GM21515 (cell line): ENCODE measurements around the gene TBC1D22A.
"Not testable (repeated sequence)": the region's sequence is repeated elsewhere in the genome, so short reads cannot be mapped to it uniquely, and the experiment has no call there.

Experiments used
- ATAC-seq: cut with Tn5 transposase; IDR thresholded peaks from one replicate; pipeline ENCODE4 v1.9.1; 2021; ENCODE audit not compliant: unreplicated experiment

The TBC1D22A gene

DNA sequence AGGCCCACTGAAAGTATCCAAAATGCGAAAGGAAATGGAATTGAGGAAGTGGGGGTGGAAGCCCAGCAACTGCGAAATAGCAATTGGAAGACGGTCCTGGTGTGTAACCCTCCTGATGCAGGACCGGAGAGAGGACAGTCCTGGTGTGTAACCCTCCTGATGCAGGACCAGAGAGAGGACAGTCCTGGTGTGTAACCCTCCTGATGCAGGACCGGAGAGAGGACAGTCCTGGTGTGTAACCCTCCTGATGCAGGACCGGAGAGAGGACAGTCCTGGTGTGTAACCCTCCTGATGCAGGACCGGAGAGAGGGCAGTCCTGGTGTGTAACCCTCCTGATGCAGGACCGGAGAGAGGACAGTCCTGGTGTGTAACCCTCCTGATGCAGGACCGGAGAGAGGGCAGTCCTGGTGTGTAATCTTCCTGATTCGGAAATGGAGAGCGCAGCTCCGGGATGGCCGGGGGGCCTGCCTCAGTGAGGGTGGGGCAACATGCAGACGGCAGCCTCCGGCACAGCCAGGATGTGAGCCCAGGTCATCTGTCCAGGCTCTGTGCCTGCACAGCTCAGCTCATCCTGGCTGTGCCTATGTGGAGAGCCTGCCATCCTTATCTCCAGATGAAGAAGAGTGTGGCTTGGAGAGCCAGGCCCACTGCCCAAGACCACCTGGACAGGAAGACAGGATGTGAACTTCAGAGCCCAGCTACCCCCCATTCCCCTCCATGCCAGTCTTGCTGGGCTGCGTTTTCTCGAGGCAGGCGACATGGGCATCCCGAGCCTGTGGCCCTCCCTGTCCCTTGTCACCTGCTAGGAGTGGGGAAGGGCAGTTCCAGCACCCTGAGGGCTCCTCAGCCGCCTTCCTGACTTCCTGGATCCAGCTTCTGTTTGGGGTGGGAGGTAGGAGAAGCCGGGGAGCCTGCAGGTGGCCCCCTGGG is 408.3 kb downstream of the TBC1D22A start:
- ATAC-seq, result not testable (repeated sequence)

DNA sequence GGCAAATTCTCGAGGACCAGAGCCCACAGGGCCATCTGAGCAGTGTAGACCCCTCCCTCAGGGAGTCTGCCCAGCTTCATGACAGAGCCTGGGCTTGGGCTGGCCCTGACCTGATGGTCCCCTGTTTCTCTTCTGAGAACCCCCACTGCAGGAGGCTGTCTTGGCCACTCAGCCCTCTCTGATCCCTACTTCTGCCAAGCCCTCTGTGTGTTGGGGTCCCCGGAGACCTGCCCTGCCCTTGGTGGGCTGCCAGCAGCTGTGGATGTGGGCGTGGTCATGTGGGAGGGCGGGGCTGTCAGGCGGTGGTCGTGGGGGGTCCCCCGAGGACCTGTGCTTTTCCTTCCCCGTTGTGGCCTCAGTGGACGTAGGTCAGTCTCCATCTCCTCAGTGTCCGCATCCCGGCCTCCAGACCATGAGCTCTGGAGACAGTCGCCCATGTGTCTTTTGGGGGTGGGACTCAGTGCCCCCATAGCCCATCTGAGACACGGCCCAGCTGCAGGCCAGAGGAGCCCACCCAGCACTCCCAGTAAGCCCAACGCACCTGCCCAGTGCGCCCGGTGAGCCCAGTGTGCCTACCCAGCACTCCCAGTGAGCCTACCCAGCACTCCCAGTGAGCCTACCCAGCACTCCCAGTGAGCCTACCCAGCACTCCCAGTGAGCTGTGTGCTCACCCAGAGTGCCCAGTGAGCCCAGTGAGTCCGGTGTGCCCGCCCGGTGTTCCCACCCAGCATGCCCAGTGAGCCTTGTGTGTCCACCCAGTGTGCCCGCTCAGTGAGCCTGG is 409.2 kb downstream of the TBC1D22A start:
- no peak for ATAC-seq

DNA sequence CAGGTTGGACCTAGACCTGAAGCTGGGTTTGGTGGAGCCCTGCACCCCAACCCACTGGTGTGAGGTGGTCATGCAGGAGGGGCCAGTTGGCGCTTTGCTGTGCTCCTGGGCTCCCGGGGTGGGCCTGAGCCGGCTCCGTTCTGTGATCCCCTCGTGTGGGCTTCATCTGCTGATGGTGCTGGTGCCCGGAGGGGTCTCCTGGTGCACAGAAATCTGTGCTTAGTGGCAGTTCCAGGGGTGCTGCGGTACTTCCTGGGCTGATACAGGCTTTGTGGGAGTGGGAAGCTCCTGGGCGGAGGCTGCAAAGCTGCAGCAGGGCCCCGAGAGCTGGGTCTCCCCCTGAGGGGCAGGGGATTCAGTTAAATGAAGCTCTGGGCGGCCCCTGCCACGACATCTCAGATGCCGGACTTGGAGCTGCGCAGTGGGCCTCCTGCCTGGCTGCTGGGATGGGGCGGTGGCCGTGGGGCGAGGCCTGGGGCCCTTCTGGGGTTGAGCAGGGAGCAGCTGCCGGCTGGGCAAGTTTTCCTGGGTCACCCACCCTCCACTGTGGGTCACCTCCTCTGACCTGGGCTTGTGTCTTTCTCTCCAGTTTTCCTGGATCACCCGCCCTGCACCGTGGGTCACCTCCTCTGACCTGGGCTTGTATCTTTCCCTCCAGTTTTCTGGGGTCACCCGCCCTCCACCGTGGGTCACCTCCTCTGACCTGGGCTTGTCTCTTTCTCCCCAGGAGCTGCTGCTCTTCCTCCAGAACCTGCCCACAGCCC is 410.5 kb downstream of the TBC1D22A start:
- ATAC-seq, result no peak

DNA sequence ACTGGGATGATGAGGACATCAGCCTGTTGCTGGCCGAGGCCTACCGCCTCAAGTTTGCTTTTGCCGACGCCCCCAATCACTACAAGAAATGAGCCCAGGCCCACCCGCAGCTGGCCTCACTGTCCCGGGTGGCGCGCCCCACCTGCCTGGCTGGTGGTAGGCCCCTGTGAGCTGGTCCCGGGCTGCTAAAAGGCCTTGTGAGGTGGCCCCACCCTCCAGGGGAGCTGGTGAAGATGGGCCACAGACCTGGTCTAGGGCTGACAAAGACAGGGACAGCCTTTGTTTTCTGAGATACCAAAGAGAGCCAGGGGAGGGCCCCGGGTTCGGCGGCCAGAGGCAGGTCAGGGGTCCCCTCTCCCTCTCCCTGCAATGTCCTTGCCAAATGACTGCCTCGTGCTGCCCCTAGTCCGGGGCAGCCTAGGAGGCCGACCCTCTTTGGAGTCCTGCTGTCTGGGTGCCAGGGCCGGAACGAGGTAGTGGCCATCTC is 411.1 kb downstream of the TBC1D22A start:
- no peak for ATAC-seq

DNA sequence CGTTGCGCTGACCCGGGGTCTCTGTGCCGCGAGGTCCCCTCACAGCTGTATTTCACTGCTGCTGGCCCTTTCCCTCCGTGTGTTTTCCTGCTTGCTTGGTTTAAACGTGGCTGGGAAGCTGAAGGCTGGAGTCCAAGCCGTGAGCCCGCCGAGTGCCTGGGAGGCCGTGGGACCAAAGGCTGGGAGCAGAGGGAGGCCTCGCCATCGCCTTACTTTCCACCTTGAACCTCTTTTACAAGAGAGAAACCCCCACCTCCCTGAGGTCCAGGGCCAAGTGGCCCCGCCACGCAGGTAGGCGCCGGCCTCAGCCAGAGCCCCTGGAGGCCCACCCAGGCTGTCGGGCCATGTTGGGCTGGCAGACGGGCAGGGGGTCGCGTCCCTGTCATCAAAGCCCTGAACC is 411.6 kb downstream of the TBC1D22A start:
- ATAC-seq, result no peak

DNA sequence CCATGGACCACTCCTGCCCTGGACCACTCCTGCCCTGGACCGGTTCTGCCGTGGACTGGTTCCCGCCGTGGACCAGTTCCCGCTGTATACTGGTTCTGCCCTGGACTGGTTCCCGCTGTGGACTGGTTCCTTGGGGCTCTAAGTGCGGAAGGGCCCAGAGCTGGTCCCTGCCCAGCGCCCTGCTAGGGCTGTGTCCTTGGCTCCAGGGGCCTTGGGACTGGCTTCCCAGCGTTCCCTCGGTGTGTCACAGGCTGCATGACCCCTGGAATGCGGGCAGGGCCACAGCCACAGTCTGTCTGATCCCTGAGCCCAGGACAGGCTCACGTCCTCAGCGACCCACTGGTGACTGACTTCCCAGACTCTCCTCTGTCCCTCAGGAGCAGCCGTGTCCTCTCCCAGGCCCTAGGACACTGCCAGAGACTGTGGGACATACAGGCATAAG is 412.2 kb downstream of the TBC1D22A start:
- no peak for ATAC-seq

DNA sequence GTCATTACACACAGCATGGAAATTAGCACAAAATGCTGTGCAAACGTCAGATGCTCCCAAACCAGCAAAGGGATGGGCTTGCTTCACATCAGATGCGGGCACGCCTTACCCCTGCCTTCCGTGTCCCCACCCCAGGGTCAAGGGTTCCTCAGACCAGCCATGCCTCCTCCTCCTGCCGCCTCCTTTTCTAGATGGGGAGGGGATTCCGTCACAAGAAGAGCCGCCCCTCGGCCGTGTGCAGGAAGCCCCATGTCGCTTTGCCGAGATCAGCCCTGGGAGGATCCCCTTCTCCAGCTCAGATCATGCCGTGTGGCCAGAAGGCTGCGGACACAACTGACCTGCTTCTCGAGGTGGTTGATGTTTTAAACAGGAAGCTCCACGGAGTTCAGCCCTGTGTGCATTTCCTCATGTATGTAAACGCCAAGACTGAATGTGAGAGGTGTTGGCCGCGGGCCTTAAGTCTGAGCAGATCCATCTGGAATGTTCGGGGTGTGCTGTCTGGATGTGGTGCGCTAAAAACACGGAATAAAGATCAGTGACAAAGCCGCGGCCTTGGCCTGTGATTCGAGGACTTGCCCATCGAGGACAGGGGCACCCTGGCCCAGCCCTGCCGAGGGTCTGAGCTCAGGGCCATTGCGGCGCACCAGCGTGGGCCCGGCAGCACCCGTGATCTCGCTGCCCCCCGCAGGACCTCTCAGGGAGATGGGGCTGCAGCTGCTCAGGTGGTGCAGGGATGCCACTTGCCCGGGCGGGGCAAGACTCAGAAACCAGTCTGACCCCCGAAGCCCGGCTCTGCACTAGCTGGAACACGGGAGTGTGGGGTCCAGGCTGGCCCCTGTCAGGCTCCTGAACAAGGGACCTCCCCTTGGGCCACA is 412.9 kb downstream of the TBC1D22A start:
- no peak for ATAC-seq

DNA sequence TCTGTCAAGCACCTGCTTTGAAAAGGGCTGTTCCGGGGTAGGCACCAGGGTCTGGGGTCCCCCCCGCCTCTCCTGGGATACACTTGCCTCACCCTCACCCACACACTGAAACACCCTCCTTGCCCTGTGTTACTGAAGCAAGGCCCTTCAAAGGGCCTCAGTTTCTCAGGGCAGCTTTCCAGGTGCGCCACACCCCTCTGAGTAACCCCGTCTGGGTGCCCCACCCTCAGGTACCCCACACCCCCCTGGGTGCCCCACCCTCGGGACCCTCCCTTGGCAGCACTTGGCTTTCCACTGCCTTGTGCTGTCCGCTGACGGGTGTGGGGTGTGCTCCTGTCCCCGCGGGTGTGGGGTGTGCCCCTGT is 413.6 kb downstream of the TBC1D22A start:
- ATAC-seq, result no peak

DNA sequence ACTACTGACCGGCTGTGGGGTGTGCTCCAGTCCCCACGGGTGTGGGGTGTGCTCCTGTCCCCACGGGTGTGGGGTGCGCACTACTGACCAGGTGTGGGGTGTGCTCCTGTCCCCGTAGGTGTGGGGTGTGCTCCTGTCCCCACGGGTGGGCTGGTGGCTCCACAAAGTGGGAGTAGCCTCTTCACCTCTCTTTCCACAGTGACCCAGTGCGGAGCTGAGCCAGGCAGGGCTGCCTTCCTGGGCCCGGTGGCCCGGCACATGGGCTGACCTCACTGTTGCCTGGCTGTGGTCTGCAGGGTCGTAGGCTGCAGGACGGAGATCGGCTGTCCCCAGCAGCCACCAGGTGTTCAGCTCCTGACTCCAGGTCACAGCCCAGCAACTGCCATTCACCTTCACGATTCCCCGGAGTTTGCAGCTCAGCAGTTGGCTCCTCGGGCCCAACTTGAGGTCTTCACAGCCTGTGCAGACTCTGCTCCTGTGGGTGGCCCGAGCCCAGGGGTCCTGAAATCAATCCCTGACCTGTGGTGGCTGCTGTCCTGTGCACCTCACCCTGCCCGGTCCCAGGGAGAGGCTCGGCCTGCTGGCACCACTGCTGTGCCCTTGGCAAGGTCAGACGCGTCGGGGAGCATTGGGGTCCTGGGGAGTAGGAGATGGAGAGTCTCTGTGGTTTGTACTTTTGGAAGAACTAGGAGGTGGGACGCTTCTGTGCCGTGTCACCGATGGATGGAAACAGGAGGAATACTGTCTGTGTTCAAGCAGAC is 414.3 kb downstream of the TBC1D22A start:
- ATAC-seq, result no peak

DNA sequence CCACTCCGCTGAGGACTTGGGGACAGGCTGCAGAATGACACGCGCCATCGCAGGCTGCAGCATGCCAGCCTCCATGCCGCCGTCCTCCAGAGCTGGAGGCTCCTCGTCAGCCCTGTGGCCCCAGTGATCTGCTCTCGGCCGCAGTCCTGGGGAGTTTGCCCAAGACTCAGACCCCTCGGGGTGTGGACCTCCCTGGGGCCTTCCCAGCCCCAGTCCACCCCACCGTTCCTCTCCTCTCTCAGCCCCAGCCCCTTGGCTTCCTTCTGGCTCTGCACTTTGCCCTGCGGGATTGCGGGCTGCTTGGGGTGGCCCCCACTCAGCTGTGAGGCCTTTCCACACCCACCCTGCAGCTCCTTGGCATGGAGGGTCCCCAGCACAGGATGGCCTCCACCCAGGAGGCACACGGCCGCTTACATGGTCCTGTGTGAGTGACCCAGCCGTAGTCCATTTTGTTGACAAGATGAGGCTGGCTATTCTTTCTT is 414.9 kb downstream of the TBC1D22A start:
- ATAC-seq, result no peak

DNA sequence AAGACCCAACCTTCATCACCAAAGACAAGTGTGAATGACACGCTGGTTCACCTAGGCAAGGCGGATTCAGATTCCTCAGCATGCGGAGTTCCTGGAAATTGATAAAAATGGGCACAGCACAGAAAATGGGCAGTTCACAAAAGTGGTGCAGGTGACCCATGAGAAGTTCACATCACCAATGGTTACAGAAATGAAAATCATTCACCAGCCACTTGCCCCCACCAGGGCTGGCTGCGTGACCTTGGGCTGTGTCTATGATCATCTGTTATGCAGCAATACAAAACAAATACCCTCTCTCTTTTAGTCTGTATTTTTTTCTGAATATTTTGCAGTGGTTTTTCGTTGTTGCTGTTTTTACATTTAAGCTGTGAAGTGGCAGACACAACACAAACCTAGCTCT is 415.9 kb downstream of the TBC1D22A start:
- no peak for ATAC-seq

DNA sequence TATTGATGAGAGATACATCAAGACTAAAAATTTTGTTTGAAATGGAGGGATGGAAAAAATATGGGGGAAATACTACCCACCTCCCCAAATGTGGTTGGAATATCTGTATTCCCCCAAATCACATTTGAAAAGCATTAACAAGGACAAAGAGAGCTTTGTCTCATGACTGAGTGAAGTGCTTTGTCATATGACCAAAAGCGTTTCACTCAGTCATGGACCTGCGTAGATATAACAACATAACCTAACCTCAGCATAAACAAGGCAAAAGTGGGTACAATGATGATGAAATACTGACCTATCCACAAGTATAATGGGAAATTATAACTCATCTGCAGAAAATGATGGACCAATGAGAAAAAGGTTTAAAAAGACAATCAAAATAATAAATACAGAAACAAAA is 418.3 kb downstream of the TBC1D22A start:
- ATAC-seq, result no peak

DNA sequence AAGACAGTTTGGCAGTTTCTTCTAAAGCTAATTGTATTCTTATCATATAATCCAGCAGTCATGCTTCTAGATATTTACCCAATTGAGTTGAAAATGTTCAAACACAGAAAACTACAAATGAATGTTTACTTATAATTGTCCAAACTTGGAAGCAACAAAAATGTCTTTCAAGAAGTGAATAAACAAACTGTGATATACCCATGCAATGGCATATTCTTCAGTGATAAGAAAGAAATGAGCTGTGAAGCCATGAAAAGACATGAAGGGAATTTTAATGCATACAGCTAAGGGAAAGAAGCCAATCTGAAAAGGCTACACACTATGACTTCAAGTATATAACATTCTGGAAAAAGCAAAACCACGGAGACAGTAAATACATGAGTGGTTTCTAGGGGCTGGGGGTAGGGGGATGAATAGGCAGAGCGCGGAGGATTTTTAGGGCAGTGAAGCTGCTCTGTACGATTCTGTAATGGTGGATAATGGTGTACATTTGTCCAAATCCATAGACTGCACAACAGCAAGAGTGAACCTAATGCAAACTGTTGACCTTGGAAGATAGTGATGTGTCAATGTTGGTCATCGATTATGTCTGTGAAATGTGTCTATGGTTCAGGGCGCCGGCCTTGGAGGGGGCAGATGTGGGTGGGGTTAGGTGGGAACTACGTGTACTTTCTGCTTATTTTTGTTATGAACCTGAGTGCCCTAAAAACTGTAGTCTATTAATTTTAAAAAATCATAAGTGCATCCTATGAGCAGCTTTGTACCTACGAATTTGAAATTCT is 424.9 kb downstream of the TBC1D22A start:
- no peak for ATAC-seq

DNA sequence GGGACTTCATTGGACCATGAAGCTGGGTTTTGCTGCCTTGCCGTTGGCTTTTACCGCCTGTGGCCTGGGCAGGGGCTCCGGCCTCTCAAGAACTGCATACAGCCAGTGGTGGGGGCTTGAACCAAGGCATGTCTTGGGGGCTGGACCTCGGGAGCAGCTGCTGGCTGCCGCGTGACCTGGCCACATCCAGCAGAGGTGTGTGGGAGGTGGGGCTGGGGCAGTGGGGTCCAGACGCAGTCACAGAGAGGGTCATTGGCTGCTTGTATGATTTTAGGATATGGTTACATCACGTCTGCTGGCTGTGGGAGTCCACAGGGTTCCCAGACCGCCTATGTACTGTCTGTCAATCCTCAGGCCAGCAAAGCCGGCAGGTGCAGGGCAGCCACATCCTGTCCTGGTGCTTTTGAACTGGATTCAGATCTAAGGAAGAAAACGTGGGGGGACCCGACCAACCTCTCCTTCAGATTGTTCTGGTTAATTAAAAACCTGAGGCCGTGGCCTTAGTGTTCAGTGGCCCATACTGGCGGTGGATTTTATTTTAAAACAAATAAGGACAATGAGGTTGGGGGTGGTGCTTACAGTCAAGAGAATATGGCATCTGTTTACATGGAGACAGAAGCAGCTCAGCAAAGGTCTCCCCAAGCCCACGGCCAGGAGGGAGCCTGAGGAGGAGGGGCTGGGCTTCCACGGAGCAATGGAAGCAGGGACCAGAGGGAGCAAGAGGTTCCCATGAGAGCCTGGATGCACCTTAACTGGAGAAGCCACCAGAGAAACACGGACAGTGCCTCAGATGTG is 426.0 kb downstream of the TBC1D22A start:
- ATAC-seq, result no peak

DNA sequence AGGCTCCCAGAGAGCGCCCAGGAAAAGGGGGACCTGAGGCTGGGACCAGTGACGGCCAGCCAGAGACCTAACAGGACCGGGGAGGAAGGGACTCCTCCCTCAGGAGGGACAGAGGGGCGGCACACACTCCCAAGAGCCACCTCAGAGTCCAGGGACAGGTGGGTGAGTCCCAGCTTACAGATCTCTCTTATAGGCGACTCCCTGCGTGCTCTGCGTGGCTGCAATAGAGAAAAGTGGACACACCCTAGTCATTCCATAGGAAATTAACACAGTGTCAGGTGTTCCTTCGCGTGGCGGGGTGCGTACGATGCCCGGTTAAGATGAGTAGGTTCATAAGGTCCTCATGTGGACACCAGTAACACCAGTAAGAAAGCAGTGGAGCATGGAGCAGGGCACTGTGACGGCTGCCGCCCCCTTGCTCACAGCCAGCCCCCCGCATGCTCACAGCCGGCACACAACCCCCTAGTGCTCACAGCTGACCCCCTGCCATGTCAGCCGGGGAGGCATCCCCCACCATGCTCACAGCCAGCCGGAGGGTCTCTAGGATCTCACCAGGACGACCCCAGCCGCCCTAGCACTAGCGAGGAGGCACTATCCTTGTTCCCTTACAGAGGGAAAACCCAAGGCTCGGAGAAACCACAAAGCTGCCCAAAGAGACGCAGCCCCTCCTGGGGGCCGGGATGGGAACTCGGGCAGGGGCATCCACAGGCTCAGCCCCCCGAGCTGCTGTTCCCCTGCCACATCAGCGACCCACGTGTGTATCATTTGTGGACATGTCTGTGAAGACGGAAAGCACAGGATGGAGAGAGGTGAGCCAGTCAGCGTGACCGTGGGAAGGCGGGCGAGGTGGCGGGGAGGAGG is 426.8 kb downstream of the TBC1D22A start:
- no peak for ATAC-seq

DNA sequence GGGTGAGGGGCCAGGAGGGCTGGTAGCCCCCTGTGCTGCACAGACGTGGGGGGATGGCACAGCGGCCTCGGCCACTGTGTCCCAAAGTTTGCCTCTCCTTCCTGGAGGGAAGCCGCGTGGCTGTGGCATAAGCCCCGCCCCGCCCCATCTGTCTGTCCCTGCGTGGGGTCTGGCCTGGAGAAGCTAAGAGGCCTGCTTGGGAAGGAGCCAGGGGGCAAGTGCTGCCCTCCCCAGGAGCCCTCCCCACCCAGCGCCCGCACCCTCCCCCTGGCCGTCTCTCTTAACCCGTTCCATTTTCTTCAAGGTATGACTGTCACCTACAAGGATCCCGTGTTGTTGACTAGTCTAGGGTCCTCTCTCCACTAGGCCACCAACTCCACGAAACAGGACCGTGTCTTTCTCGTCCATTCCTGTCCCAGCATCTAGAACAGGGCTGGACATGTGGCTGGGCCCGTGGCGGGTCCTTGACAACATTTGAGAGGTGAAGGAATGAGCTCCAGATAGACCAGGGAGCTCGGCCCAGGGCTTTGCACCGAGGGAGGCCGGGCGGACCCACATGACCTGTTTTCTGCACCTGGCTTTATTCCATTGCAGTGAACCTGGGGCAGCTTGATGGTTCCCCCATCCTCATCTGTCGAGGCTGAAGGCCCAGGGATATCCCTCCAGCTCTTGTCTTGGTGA is 428.0 kb downstream of the TBC1D22A start:
- ATAC-seq, result no peak
